ENCODE measurements around the gene KLHL20.

GRCh38 chr1:173823781-173824314 lies 109.1 kb downstream of the KLHL20 start:
- TF ChIP-seq CTCF (IDR thresholded peaks at IDR 0.05) (no peak), POLR2A (IDR thresholded peaks at IDR 0.05; ENCODE audit: low read depth) (no peak), POLR2AphosphoS5 (IDR thresholded peaks at IDR 0.05) (no peak), EP300 (IDR thresholded peaks at IDR 0.05) (no peak)

Data from esophagus muscularis mucosa (tissue), 4 donors.